ENCODE data around the gene TMEFF2. TPM values are rescaled to one million over a fixed set of nuclear protein-coding genes. Genes with fewer than 3 reads are reported as not detected.

Gene TMEFF2
- total and polyA plus RNA-seq, 3 donors from 2014 or later, result 2.2 to 3.0 (median 2.7) TPM

- H3K27ac ChIP-seq, result no peak overlapping the region
- no peaks in the 10 kb centered on the region for H3K36me3 ChIP-seq (ENCODE audit: low read depth, missing control alignments)
- H3K9me3 ChIP-seq, result no peaks in the 10 kb centered on the region
- H3K27me3 ChIP-seq, result no peaks in the 10 kb centered on the region
- 89 to 92% methylated on average over 3 of the region's 3 CpGs for WGBS, 2 donors
- no peak for DNase-seq
- no peak overlapping the region for H3K4me3 ChIP-seq
- no peaks in the 10 kb centered on the region for H3K4me1 ChIP-seq
- intact Hi-C loops (cut with DNase I; ENCODE audit: low total_unique reads), result no loop called here
- TF ChIP-seq CTCF (IDR thresholded peaks at IDR 0.05) (no peak), POLR2A (IDR thresholded peaks at IDR 0.05) (no peak)
Measured at GRCh38 chr2:191980483-191980882, 214.2 kb downstream of the TMEFF2 start.

- DNase-seq, result no peak
- intact Hi-C loops (cut with DNase I; ENCODE audit: low total_unique reads), result no loop called here
- H3K27me3 ChIP-seq, result no peaks in the 10 kb centered on the region
- H3K36me3 ChIP-seq (ENCODE audit: low read depth, missing control alignments), result no peaks in the 10 kb centered on the region
- H3K27ac ChIP-seq, result no peak overlapping the region
- no peaks in the 10 kb centered on the region for H3K4me1 ChIP-seq
- 48 to 49% methylated on average over 2 of the region's 2 CpGs for WGBS, 2 donors
- no peaks in the 10 kb centered on the region for H3K9me3 ChIP-seq
- no peak overlapping the region for H3K4me3 ChIP-seq
- no peak for TF ChIP-seq CTCF (IDR thresholded peaks at IDR 0.05)
Measured at GRCh38 chr2:191979221-191979730, 215.5 kb downstream of the TMEFF2 start.

GRCh38 chr2:191977754-191978153, 217.0 kb downstream of the TMEFF2 start:
- Histone ChIP-seq H3K4me3 (no peak overlapping the region), H3K27ac (no peak overlapping the region), H3K36me3 (ENCODE audit: low read depth, missing control alignments) (no peaks in the 10 kb centered on the region), H3K27me3 (no peaks in the 10 kb centered on the region), H3K9me3 (no peaks in the 10 kb centered on the region), H3K4me1 (no peaks in the 10 kb centered on the region)
- 59 to 71% methylated on average over 1 of the region's 1 CpG for WGBS, 2 donors
- TF ChIP-seq POLR2A (IDR thresholded peaks at IDR 0.05) (no peak), CTCF (IDR thresholded peaks at IDR 0.05) (no peak)
- intact Hi-C loops (cut with DNase I; ENCODE audit: low total_unique reads), result no loop called here
- DNase-seq, result no peak

- Histone ChIP-seq H3K9me3 (no peaks in the 10 kb centered on the region), H3K4me3 (no peak overlapping the region), H3K27me3 (no peaks in the 10 kb centered on the region), H3K4me1 (no peaks in the 10 kb centered on the region), H3K27ac (no peak overlapping the region), H3K36me3 (ENCODE audit: low read depth, missing control alignments) (no peaks in the 10 kb centered on the region)
- TF ChIP-seq POLR2A (IDR thresholded peaks at IDR 0.05) (no peak), CTCF (IDR thresholded peaks at IDR 0.05) (no peak)
- no peak for DNase-seq
- 82 to 90% methylated on average over 3 of the region's 3 CpGs for WGBS, 2 donors
- intact Hi-C loops (cut with DNase I; ENCODE audit: low total_unique reads), result no loop called here
Measured at GRCh38 chr2:191976436-191976835, 218.3 kb downstream of the TMEFF2 start.

GRCh38 chr2:191974676-191975075, 220.1 kb downstream of the TMEFF2 start:
- Histone ChIP-seq H3K27ac (no peak overlapping the region), H3K4me3 (no peak overlapping the region), H3K36me3 (ENCODE audit: low read depth, missing control alignments) (no peaks in the 10 kb centered on the region), H3K9me3 (no peaks in the 10 kb centered on the region), H3K27me3 (no peaks in the 10 kb centered on the region), H3K4me1 (no peaks in the 10 kb centered on the region)
- intact Hi-C loops (cut with DNase I; ENCODE audit: low total_unique reads), result no loop called here
- no peak for DNase-seq
- TF ChIP-seq POLR2A (IDR thresholded peaks at IDR 0.05) (no peak), CTCF (IDR thresholded peaks at IDR 0.05) (no peak)
